Right atrium auricular region (tissue), 2 donors: Measurements from ENCODE around the gene FAM114A2. TPM values are rescaled to one million over a fixed set of nuclear protein-coding genes. Genes with fewer than 3 reads are reported as not detected.

Experiments used
- DNase-seq: peaks from one replicate; pipeline ENCODE4 v3.0.0-alpha.2; 2019; ENCODE audit warnings: low spot score
- H3K27ac ChIP-seq, 2 donors: fragments of 200-600 bp; sonication (generic); 1 replicate in 1 of 2; 2 replicates in 1 of 2; pipeline ENCODE4 v1.5.1; 2016 to 2019
- H3K27me3 ChIP-seq, 2 donors: fragments of 200-600 bp; sonication (generic); one replicate each; pipeline versions ENCODE4 v1.5.1 to v1.6.0; 2017 to 2019
- H3K36me3 ChIP-seq: fragments of 200-600 bp; sonication (generic); one replicate; pipeline ENCODE4 v1.5.1; 2016
- H3K4me1 ChIP-seq, 2 donors: fragments of 200-600 bp; sonication (generic); one replicate each; pipeline versions ENCODE4 v1.5.1 to v1.6.0; 2017 to 2019
- H3K4me3 ChIP-seq, 2 donors: fragments of 200-600 bp; sonication (generic); 1 replicate in 1 of 2; 2 replicates in 1 of 2; pipeline ENCODE4 v1.5.1; 2017 to 2019; ENCODE audit warnings: mild to moderate bottlenecking in 1 of 2, moderate library complexity in 1 of 2
- H3K9me3 ChIP-seq, 2 donors: fragments of 200-600 bp; sonication (generic); one replicate each; pipeline ENCODE4 v1.5.1; 2019
- CTCF ChIP-seq, 2 donors: fragments of 200-600 bp; sonication (generic); IDR thresholded peaks; one replicate each; pipeline ENCODE4 v1.5.1; 2019; ENCODE audit warnings: antibody characterized with exemption in 2 of 2
- total RNA-seq, 2 donors: library from RNA; depleted of rRNA; stranded (reverse); fragments of >200 nt; gene quantifications; one replicate each; pipeline ENCODE4 v1.1.0, GENCODE V29; 2016

The FAM114A2 gene
- total RNA-seq, 2 donors from 2014 or later, result 11.1 to 18.5 TPM

GRCh38 chr5:154047324-154047723 is 8.6 kb upstream of the FAM114A2 start:
- no peak for DNase-seq
- Histone ChIP-seq H3K27me3 (no peaks in the 10 kb centered on the region), H3K9me3 (no peaks in the 10 kb centered on the region), H3K27ac (no peak overlapping the region), H3K4me1 (peaks cover 0 to 31% of the 10 kb centered on the region in 2 donors), H3K4me3 (no peak overlapping the region), H3K36me3 (peaks cover 6% of the 10 kb centered on the region)
- no peak for TF ChIP-seq CTCF (IDR thresholded peaks at IDR 0.05)

GRCh38 chr5:154046486-154046885 is 7.8 kb upstream of the FAM114A2 start:
- no peak for DNase-seq
- no peak for TF ChIP-seq CTCF (IDR thresholded peaks at IDR 0.05)
- H3K27me3 ChIP-seq, result no peaks in the 10 kb centered on the region
- H3K9me3 ChIP-seq, result no peaks in the 10 kb centered on the region
- H3K4me1 ChIP-seq, result peaks cover 0 to 40% of the 10 kb centered on the region in 2 donors
- no peak overlapping the region for H3K27ac ChIP-seq
- peaks cover 6% of the 10 kb centered on the region for H3K36me3 ChIP-seq
- no peak overlapping the region for H3K4me3 ChIP-seq

- no peak for TF ChIP-seq CTCF (IDR thresholded peaks at IDR 0.05)
- H3K4me1 ChIP-seq, result peaks cover 0 to 59% of the 10 kb centered on the region in 2 donors
- H3K9me3 ChIP-seq, result no peaks in the 10 kb centered on the region
- no peaks in the 10 kb centered on the region for H3K36me3 ChIP-seq
- H3K4me3 ChIP-seq, result no peak overlapping the region
- no peak overlapping the region for H3K27ac ChIP-seq
- H3K27me3 ChIP-seq, result no peaks in the 10 kb centered on the region
- DNase-seq, result no peak
Observed at GRCh38 chr5:154044581-154044980, 5.9 kb upstream of the FAM114A2 start.

GRCh38 chr5:154044099-154044498 is 5.4 kb upstream of the FAM114A2 start:
- no peak for TF ChIP-seq CTCF (IDR thresholded peaks at IDR 0.05)
- H3K9me3 ChIP-seq, result no peaks in the 10 kb centered on the region

GRCh38 chr5:154042766-154043165 is 4.1 kb upstream of the FAM114A2 start:
- Histone ChIP-seq H3K4me1 (peaks cover 0 to 66% of the 10 kb centered on the region in 2 donors), H3K27ac (peak overlapping the region in 1 of 2 donors; percentile 43), H3K27me3 (no peaks in the 10 kb centered on the region), H3K9me3 (no peaks in the 10 kb centered on the region), H3K36me3 (no peaks in the 10 kb centered on the region), H3K4me3 (no peak overlapping the region)
- TF ChIP-seq CTCF (IDR thresholded peaks at IDR 0.05), result no peak
- no peak for DNase-seq

More at GRCh38 chr5:154044099-154044498, 5.4 kb upstream of the FAM114A2 start:
- no peaks in the 10 kb centered on the region for H3K27me3 ChIP-seq
- peaks cover 0 to 62% of the 10 kb centered on the region in 2 donors for H3K4me1 ChIP-seq
- H3K36me3 ChIP-seq, result no peaks in the 10 kb centered on the region
- no peak overlapping the region for H3K27ac ChIP-seq
- no peak for DNase-seq
- no peak overlapping the region for H3K4me3 ChIP-seq

- no peak for TF ChIP-seq CTCF (IDR thresholded peaks at IDR 0.05)
- no peaks in the 10 kb centered on the region for H3K27me3 ChIP-seq
Observed at GRCh38 chr5:154039458-154039829, 734 bp upstream of the FAM114A2 start.

More at GRCh38 chr5:154039458-154039829, 734 bp upstream of the FAM114A2 start:
- H3K9me3 ChIP-seq, result no peaks in the 10 kb centered on the region
- H3K4me1 ChIP-seq, result peaks cover 0 to 63% of the 10 kb centered on the region in 2 donors
- no peak for DNase-seq
- H3K4me3 ChIP-seq, result peak overlapping the region; percentile 77 to 80
- H3K27ac ChIP-seq, result peak overlapping the region; percentile 90 to 92
- no peaks in the 10 kb centered on the region for H3K36me3 ChIP-seq
